Measurements from ENCODE around the gene RPGR. TPM values are rescaled to one million over a fixed set of nuclear protein-coding genes. Genes with fewer than 3 reads are reported as not detected.

The RPGR gene
- total RNA-seq: 6.7 and 8.8 TPM in 2 replicates
- polyA plus RNA-seq (2012): 2.6 TPM

DNA sequence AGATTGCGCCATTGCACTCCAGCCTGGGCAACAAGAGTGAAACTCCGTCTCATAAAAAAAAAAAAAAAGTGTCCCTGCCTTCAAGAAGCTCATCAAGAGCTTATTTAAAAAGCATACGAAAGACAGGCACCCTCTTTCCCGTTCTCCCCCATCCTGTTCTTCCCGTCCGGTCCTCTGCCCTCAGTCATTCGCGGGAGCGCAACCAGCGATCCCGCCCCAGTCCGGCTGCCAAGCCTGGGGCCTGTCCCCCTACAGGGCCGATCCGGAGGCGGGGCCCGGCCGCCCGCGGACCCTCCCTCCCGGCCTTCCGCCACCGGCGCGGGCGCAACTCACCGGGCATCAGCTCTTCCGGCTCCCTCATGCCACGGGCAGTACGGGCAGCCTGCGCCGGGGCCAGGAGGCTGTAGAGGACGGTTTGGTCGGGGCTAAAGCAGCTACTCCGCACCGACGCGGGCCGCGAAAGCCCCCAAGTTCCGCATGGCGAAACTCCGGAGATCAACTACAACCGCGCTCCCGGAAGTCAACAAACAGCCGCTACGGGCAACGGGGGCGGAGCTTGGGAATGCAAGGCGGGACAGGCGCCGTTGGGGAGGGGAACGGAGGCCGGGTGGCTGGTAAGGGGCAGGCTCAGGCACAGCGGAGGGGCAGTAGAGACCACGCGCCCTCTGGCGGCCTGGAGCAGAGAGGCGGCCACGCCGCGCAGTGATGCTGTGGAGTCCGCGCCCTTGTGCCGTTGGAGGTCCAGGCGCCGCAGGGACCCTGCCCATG is at the start of gene RPGR:
Gene RPGR, minus strand, starts transcription at position 503 of the 768 bp plus-strand sequence. Its CDS starts 142 bp downstream, at position 361.
- DNase-seq (ENCODE audit: low read depth): peak; percentile 93

GRCh38 chrX:38376747-38377146 is 49.4 kb upstream of the RPGR start:
- DNase-seq (ENCODE audit: low read depth): no peak

DNA sequence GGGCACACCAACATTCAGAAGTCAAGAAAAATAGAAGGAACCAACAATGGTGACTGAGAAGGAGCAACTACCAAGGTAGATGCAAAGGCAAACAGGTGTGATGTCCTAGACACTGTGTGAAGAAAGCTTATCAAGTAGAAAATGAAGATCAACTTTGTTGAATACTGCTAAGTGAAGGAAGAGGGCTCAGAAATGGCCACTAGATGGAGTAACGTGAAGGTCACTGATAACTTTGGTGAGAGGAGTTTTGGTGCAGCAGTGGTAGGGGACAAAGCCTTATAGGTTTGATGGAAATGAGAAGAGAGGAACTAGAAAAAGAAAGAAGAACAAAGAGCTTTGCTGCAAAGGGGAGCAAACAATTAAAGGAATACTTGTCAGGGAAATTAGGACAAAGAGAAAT is 48.6 kb upstream of the RPGR start:
- DNase-seq (ENCODE audit: low read depth): peak; percentile 29

- no peak for DNase-seq (ENCODE audit: low read depth)
Measured at GRCh38 chrX:38374431-38374830, 47.1 kb upstream of the RPGR start.

DNA sequence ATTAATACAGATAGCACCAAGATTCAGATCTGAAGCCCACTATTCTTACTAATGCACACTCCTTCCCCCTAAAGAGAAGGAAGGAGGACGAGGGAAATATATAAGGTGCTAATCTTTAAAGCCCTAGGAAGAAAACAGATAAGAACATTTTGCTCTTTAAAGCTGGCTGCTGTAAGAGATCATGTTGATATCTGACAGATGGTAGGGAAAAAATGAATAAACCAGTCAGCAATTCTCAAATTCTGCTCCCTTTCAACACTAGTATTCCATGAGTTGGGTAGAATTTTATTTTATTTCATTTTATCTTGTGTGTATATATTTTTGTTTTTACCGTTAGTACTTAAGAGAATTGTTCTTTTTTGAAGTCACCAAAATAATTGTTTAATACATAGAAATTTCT is 44.3 kb upstream of the RPGR start:
- DNase-seq (ENCODE audit: low read depth): no peak

DNA sequence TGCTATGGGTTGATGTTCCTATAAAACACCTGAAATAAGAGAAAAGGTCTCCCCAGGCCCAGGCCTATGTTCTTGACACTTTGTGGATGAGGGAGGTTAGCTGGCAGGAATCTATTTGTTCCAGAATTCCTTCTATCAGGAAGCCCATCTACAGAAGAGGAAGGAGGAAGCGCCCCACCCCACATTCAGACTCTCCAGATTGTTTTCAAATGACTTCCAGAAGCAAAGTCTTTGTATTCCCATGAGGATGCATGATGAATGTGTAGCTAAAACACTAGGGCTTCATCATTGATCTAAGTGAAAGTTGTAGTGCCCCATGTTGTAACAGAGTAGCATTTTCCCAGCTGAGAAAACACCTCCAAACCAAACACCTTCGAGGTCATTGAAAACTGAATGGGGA is 41.5 kb upstream of the RPGR start:
- DNase-seq (ENCODE audit: low read depth): no peak

DNA sequence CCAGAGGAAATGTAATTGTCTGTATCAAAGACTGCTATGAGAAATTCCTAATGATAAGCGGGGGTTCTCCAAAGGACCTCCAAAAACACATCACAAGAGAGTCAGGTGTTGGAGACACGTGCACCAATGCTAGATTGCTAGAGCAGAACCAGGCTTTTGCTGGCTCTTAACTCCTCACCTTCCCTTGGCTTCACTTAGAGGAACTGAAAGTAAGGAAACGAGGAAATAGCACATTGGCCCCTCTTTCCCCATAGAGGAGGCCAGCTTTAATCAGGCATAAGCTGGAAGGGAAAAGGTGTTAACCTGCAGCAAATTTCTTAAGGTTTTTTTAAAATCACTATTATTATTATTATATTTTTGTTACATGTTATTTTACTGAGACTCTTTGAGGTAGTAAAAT is 38.6 kb upstream of the RPGR start:
- DNase-seq (ENCODE audit: low read depth): no peak

DNA sequence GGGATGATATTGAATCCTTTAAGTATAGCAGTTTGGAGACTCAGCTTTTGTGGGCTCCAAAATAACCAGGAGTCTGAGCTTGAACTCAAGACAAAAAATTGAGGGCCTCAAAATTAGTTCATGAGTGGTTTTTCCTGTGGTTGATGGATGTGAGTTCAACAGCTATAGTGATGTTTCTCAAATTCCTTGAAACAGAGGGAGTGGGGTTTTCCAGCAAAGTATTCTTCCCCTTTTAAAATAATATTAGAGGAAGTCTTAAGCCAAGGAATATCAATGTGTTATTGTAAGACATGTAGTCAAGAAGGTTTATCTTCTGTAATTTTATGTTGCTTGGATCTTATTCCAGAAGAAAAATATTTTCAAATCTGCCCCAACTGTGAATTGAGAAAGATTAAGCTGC is 35.7 kb upstream of the RPGR start:
- no peak for DNase-seq (ENCODE audit: low read depth)

GRCh38 chrX:38357747-38358673 is 30.7 kb upstream of the RPGR start:
- DNase-seq (ENCODE audit: low read depth): no peak

DNA sequence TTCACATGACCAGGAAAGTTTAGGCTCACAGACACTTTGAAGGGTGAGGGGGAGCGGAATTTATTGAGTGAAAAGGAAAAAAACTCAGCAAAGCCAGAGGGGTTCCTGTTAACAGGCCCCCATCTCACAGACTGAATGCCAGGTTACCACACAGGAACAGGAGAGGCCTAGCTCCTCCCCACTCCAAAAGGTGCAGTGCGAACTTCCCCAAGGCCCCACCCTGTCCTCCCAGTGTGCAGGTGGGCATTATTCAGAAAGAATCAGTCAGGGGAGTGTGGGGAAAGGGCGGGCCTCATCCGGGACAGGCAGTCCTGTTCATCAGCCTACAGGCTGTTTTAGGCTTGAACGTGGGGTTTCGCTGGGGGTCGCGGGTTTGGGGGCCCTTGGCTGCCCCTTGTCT is 29.1 kb upstream of the RPGR start:
- no peak for DNase-seq (ENCODE audit: low read depth)

DNA sequence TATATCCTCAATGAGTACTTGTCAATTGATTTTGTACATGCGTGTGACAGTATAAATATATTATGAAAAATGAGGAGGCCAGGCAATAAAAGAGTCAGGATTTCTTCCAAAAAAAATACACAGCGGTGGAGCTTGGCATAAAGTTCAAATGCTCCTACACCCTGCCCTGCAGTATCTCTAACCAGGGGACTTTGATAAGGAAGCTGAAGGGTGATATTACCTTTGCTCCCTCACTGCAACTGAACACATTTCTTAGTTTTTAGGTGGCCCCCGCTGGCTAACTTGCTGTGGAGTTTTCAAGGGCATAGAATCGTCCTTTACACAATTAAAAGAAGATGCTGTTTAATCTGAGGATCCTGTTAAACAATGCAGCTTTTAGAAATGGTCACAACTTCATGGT is 25.1 kb upstream of the RPGR start, which contains the start of gene OTC:
Gene OTC, plus strand, starts transcription at position 243 of the 400 bp plus-strand sequence. Its CDS starts 93 bp downstream, at position 336.
- DNase-seq (ENCODE audit: low read depth): no peak

DNA sequence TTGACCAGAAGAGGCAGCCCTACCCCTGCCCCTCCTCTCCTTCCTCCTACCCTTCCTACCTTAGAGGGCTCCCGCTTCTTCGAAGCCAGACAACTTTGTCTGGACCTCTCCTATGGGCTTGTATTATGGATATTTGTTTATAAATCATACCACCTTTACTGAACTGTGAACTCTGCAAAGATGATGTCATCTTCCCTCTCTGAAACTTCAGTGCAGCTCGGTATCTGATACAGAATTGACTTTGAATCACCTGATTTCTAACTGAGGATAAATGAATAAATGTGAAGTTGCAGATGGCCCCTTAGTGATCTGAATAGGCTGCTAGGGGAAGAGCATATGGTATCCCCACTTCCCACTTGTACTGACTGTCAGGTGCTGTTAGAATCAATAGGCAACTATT is 24.0 kb upstream of the RPGR start:
- no peak for DNase-seq (ENCODE audit: low read depth)

GRCh38 chrX:38347136-38347535 is 19.8 kb upstream of the RPGR start:
- peak; percentile 61 for DNase-seq (ENCODE audit: low read depth)

DNA sequence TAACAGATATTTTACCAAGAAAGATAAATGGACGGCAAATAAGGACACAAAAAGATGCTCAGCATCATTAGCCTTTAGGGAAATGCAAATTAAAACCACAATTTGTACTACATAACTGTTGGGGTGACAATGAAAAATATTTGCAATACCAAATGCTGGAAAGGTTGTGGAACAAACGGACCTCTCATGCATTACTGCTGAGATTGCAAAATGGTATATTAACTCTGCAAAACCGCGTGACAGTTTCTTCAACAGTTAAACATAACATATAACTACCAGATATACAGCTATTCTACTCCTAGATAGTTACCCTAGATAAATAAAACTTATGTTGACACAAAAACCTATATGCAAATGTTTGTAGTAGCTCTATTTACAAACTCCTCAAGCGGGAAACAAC is 18.8 kb upstream of the RPGR start:
- no peak for DNase-seq (ENCODE audit: low read depth)

DNA sequence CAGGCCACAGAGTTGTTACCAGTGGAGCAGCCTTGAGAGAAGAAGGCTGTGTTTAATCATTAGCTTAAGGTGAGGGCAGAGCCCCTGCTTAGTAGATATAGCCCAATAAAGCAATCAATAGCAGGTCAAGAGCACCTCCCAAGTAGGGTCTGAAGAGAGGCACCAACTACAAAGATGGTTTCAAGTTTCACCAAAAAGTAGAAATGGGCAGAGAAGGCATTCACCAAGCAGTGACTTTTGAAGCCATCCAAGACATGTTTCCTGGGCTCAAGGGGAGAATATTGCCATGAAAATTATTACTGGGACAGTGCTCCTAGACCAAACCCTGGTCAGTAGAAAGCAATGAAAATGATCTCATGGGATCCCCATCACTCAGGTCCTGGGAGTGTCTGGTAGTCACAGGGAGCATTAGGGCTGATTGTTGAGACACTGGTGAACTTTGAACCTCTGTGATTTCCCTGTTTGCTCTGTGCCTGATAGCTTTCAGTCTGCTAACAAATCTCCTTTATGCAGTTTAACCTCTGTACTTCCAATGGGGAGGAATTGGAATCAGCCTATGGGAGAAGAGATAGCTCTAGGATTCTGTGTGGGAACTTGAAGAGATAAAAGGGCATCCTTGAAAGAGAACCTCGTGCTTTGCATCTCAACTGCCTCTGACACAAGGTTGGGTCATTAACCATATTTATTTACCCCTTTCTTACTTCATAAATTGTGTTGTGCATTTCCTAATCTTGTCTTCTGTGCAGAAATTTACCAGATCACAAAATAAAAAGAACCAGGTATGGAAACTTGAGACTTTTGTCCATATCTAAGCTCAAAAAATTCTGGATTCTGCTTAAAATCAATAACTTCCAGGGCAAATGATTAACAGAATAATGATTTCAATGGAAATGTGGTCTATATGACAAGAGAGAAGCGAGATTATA is 15.8 kb upstream of the RPGR start:
- DNase-seq (ENCODE audit: low read depth): no peak

DNA sequence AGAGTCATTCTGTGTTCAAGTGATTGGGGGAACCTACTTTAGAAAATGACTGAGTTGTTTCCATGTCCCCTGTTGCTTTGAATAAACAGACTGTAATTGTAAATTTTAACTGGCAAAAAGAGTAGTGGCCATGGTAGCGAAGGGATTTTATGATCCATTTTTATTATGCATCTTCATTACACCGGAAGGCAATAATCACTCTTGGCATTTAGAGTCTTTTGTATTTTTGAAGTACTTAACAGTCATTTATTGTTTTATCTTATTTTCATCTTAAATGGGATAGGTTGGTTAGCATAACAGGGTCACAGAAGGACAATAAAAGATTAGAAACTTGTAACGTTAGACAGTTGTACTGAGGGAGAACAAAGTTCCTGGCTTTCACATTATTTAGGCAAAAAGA is 14.1 kb upstream of the RPGR start:
- no peak for DNase-seq (ENCODE audit: low read depth)

GRCh38 chrX:38336538-38337240 is 9.4 kb upstream of the RPGR start:
- DNase-seq (ENCODE audit: low read depth): no peak

- DNase-seq (ENCODE audit: low read depth): no peak
Measured at GRCh38 chrX:38335382-38335781, 8.1 kb upstream of the RPGR start.

- no peak for DNase-seq (ENCODE audit: low read depth)
Measured at GRCh38 chrX:38332505-38332904, 5.2 kb upstream of the RPGR start.

DNA sequence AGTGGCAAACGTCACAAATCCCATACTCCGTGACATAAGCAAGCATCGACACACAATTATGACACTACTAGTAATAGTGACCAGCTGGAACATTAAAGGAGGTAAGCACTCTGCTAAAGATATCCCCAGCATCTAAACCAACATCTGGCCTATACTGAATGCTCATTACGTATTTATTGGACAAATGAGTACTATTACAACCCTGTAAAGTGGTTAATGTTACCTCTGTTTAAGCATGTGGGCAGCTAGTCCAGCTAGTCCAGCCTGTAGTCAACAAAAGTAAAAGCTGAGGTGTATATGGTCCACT is 419 bp upstream of the RPGR start:
- no peak for DNase-seq (ENCODE audit: low read depth)

- no peak for DNase-seq (ENCODE audit: low read depth)
Measured at GRCh38 chrX:38326086-38326485, 1.2 kb downstream of the RPGR start.

All from myocyte (in vitro differentiated cells).